Kasumi-1 (cell line): ENCODE measurements around the gene NR5A1.

Experiments used
- DNase-seq, 2 experiments: peaks; one replicate each; lab custom pipeline; 2025; lab: John Stamatoyannopoulos, UW

NR5A1 gene

DNA sequence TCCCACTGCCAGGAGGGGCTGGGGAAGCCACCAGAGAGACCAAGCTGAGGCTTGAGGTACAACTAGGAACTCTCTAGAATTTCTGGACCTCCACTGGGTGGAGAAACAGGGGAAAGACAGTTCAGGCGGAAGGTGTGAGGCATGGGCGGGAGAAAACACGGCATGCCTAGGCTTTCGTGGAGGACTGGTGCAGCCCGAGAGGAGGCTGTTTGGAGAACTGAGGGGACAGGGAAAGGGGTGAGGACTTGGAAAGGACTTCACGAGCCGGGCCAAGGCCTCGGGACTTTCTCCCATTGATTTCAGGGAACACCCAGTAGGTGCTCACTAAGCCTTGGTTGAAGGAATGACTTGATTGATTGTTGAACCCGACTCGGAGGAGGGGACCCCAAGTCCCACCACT is 66.4 kb downstream of the NR5A1 start:
- no peak for DNase-seq

DNA sequence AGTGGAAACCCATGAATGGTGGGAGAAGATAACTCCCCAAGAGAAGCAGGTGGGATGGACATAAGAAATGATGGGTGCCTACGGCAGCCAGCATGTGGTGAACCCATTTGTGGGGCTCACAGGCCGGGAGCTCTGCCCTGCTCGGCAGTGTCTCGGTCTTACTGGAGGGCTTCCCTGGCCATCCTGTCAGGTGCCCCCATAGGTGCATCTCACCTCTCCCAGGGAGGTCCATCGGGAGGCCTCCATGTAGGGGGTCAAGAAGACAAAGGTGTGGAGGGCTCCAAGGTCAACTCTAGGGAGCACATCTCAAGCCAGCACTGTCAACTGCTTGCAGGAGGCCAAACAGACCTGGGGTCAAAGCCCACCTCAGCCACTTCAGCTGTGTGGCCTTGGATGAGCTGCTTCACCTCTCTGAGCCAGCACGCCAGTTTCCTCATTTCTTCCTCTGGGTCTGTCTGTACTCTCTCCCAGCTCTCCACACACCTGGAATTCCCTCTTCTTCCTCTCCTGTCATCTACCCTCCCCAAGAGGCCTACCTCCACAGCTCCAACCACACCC is 67.4 kb downstream of the NR5A1 start:
- no peak for DNase-seq

DNA sequence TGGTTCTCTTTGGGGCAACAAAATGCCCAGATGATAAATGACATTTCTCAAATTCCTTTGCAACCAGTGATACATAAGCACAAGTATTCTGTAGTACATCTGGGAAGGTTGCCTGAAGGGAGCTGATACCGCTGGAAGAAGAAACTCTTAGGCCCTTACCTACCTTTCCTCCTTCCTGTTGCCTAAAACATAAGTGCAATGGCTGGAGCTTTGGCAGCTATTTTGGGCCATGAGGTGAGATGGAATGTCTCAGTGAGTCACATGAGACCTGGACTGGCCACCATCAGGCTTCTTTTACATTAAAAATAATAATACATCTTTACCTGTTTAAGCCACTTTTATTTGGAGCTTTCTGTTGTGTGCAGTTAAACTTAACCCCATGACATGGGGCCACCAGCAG is 68.1 kb downstream of the NR5A1 start:
- DNase-seq: no peak

DNA sequence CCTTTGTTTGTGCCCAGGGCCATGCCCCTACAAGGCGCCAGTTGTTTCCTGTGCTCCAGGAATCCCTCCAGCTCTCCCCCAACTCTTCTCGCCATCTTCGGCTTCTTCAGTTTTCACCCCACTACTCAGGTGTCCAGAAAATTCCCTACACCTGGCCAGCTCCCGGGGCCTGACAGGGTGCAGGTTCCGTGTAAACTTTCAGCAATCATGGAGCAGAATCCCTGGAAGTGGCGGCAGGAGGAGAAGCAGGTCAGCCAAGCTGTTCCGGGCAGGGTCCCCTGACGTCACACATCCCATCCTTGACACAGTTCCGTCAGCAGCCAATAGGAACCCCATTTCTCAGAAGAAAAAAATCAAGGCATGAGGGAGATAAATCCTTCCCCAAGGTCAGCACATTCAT is 69.1 kb downstream of the NR5A1 start:
- no peak for DNase-seq

DNA sequence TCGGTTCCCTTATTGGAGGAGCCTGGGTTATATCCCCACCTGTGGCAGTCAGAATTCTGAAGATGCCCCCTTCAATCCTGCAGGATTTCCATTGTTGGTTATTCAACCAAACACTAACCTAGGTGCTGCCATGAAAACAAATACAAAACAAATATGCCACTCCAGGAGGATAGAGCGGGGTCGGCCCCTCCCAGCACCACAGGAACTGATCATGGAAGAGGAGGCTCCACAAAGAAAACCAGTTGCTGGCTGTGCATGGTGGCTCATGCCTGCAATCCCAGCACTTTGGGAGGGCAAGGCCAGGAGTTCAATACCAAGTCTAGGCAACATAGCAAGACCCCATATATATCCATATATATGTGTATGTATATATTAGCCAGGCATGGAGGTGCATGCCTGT is 70.1 kb downstream of the NR5A1 start:
- DNase-seq: no peak

DNA sequence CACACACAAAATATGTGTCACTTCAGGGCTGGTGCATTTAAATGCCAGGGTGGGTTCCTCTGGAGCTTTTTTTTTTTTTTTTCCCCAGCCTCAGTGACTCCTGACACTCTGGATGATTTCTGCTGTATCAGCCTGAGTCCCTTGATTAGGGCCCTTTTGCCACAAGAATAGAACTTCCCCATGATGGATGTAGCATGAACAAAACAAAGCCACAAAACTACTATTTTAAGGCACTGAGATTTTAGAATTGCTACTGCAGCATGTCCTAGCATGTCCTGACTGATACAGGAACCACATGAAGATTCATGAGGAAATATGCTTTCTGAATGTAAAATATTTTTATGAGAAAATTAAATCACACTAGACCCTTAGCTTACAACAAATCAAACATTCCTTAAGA is 70.9 kb downstream of the NR5A1 start:
- no peak for DNase-seq
